COR-L47 (cell line): ENCODE results near the gene KRT3.
A peak's percentile ranks its signal among the peaks of the same experiment; 100 is the strongest.

ENCODE experiments used
- DNase-seq: peaks from one replicate; lab custom pipeline; 2025; lab: John Stamatoyannopoulos, UW

The KRT3 gene

GRCh38 chr12:52827499-52828090 lies 31.7 kb upstream of the KRT3 start:
- no peak for DNase-seq

- DNase-seq, result no peak
These were observed 30.9 kb upstream of the KRT3 start for GRCh38 chr12:52826611-52827498.

GRCh38 chr12:52825961-52826360 lies 30.0 kb upstream of the KRT3 start:
- no peak for DNase-seq

- no peak for DNase-seq
These were observed 29.0 kb upstream of the KRT3 start for GRCh38 chr12:52824741-52825410.

GRCh38 chr12:52823761-52824450 lies 28.0 kb upstream of the KRT3 start:
- DNase-seq, result no peak

GRCh38 chr12:52822771-52823510 lies 27.0 kb upstream of the KRT3 start:
- DNase-seq, result no peak

- no peak for DNase-seq
These were observed 26.1 kb upstream of the KRT3 start for GRCh38 chr12:52821826-52822660.

- DNase-seq, result no peak
These were observed 25.3 kb upstream of the KRT3 start for GRCh38 chr12:52821071-52821730.

GRCh38 chr12:52820521-52820920 lies 24.6 kb upstream of the KRT3 start:
- no peak for DNase-seq

- no peak for DNase-seq
These were observed 24.0 kb upstream of the KRT3 start for GRCh38 chr12:52819731-52820510.

- no peak for DNase-seq
These were observed 23.0 kb upstream of the KRT3 start for GRCh38 chr12:52818887-52819420.

- DNase-seq, result peak; percentile 70
These were observed 22.5 kb upstream of the KRT3 start for GRCh38 chr12:52818388-52818787.

- no peak for DNase-seq
These were observed 21.9 kb upstream of the KRT3 start for GRCh38 chr12:52817699-52818238.

GRCh38 chr12:52817003-52817698 lies 21.2 kb upstream of the KRT3 start:
- no peak for DNase-seq

- no peak for DNase-seq
These were observed 20.0 kb upstream of the KRT3 start for GRCh38 chr12:52815676-52816588.

- DNase-seq, result no peak
These were observed 19.2 kb upstream of the KRT3 start for GRCh38 chr12:52815161-52815560.

GRCh38 chr12:52814710-52815155 lies 18.8 kb upstream of the KRT3 start:
- DNase-seq, result no peak
